Esophagus muscularis mucosa (tissue), 4 donors: ENCODE measurements around the gene PMM2.

Experiments used
- EP300 ChIP-seq: sonication (generic); formaldehyde crosslinking; IDR thresholded peaks from one replicate; pipeline ENCODE4 v1.6.1; 2017; ENCODE audit warnings: antibody characterized with exemption
- POLR2A ChIP-seq: fragments of 450-650 bp; IDR thresholded peaks from one replicate; pipeline ENCODE4 v1.6.1; 2017; ENCODE audit warnings: antibody characterized with exemption, moderate library complexity, mild to moderate bottlenecking, low read depth
- POLR2AphosphoS5 ChIP-seq, 2 donors: sonication (generic); formaldehyde crosslinking; IDR thresholded peaks; one replicate each; pipeline ENCODE4 v1.6.1; 2017; ENCODE audit warnings: antibody characterized with exemption in 2 of 2
- TF ChIP-seq, protein P1 (sequence below), 3 experiments: fragments of 200-600 bp in 2 of 3; fragments of 450-650 bp in 1 of 3; sonication (generic) in 2 of 3; IDR thresholded peaks; one replicate each; pipeline ENCODE4 v1.5.1; 2017 to 2019; ENCODE audit warnings: antibody characterized with exemption in 3 of 3, mild to moderate bottlenecking in 2 of 3, moderate library complexity in 1 of 3

DNA sequence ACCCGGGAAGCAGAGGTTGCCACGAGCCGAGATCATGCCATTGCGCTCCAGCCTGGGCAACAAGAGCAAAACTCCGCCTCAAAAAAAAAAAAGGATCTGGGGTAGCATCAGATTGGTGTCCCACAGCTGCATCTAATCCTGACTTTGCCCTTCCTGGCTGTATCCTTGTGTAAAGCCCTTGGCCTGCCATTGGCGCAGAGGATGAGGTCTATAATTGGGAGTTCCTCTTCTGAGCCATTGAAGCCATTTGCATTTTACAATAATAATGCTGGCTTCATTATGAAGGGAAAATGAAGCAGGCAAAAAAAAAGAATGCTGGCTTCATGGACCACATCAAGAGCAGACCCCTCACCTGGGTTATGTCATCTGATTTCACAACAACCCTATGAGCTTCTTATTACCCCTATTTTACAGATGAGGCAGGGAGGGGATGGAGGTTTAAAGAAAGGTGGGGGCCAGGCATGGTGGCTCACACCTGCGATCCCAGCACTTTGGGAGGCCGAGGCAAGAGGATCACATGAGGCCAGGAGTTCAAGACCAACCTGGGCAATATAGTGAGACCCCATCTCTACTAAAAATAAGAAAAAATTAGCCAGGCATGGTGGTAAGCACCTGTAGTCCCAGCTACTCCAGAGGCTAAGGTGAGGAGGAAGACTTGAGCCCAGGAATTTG lies 83.3 kb downstream of the PMM2 start:
- TF ChIP-seq POLR2A (no peak), EP300 (no peak), POLR2AphosphoS5 (IDR thresholded peaks at IDR 0.05) (no peak)
- TF ChIP-seq, protein P1, sequence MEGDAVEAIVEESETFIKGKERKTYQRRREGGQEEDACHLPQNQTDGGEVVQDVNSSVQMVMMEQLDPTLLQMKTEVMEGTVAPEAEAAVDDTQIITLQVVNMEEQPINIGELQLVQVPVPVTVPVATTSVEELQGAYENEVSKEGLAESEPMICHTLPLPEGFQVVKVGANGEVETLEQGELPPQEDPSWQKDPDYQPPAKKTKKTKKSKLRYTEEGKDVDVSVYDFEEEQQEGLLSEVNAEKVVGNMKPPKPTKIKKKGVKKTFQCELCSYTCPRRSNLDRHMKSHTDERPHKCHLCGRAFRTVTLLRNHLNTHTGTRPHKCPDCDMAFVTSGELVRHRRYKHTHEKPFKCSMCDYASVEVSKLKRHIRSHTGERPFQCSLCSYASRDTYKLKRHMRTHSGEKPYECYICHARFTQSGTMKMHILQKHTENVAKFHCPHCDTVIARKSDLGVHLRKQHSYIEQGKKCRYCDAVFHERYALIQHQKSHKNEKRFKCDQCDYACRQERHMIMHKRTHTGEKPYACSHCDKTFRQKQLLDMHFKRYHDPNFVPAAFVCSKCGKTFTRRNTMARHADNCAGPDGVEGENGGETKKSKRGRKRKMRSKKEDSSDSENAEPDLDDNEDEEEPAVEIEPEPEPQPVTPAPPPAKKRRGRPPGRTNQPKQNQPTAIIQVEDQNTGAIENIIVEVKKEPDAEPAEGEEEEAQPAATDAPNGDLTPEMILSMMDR (IDR thresholded peaks at IDR 0.05), result no peak
